Neural progenitor cell (in vitro differentiated cells): Measurements from ENCODE around the gene NEURL4. TPM values are rescaled to one million over a fixed set of nuclear protein-coding genes. Genes with fewer than 3 reads are reported as not detected.

ENCODE experiments used
- DNase-seq: peaks from one replicate; pipeline ENCODE4 v3.0.0-alpha.2; 2016; ENCODE audit warnings: low spot score
- H2AFZ ChIP-seq: fragments of 200-600 bp; sonication (generic); replicated peaks from 2 replicates; pipeline ENCODE4 v1.6.1; 2016; ENCODE audit warnings: antibody characterized with exemption
- H3F3A ChIP-seq: fragments of 200-600 bp; sonication (generic); 2 replicates; pipeline ENCODE4 v1.6.1; 2016; ENCODE audit warnings: antibody characterized with exemption, low read depth
- H3K27ac ChIP-seq: fragments of 200-600 bp; sonication (generic); 2 replicates; pipeline ENCODE4 v1.5.1; 2016; ENCODE audit warnings: mild to moderate bottlenecking
- H3K27me3 ChIP-seq: fragments of 200-600 bp; sonication (generic); 2 replicates; pipeline ENCODE4 v1.6.1; 2016; ENCODE audit warnings: mild to moderate bottlenecking, moderate library complexity
- H3K36me3 ChIP-seq: fragments of 200-600 bp; sonication (generic); 2 replicates; pipeline ENCODE4 v1.5.1; 2016
- H3K4me1 ChIP-seq: fragments of 200-600 bp; sonication (generic); 2 replicates; pipeline ENCODE4 v1.6.1; 2016; ENCODE audit warnings: mixed run types
- H3K4me2 ChIP-seq: fragments of 200-600 bp; sonication (generic); 2 replicates; pipeline ENCODE4 v1.6.1; 2016
- H3K4me3 ChIP-seq: fragments of 200-600 bp; sonication (generic); 2 replicates; pipeline ENCODE4 v1.5.1; 2016
- H3K79me2 ChIP-seq: fragments of 200-600 bp; sonication (generic); 2 replicates; pipeline ENCODE4 v1.6.1; 2016; ENCODE audit warnings: low read depth
- H3K9ac ChIP-seq: fragments of 200-600 bp; sonication (generic); 2 replicates; pipeline ENCODE4 v1.6.1; 2016
- H3K9me3 ChIP-seq: fragments of 200-600 bp; sonication (generic); 2 replicates; pipeline ENCODE4 v1.5.1; 2016; ENCODE audit warnings: low read depth
- H4K20me1 ChIP-seq: fragments of 200-600 bp; sonication (generic); 2 replicates; pipeline ENCODE4 v1.6.1; 2016; ENCODE audit warnings: low read depth
- H3K27ac Mint-ChIP-seq: 3 replicates; pipeline ENCODE4 v1.8.0; 2021; ENCODE audit warnings: mixed read lengths
- H3K27me3 Mint-ChIP-seq: 2 replicates; pipeline ENCODE4 v1.8.0; 2022; ENCODE audit warnings: low read depth, mild to moderate bottlenecking, inconsistent platforms, moderate library complexity, mixed read lengths; ENCODE audit not compliant: insufficient read depth
- H3K36me3 Mint-ChIP-seq: 3 replicates; pipeline ENCODE4 v1.8.0; 2021; ENCODE audit warnings: mixed read lengths
- H3K4me1 Mint-ChIP-seq: 3 replicates; pipeline ENCODE4 v1.8.0; 2021; ENCODE audit warnings: mixed read lengths
- H3K4me3 Mint-ChIP-seq: 3 replicates; pipeline ENCODE4 v1.8.0; 2021; ENCODE audit warnings: mild to moderate bottlenecking, moderate library complexity, mixed read lengths
- H3K9me3 Mint-ChIP-seq: 3 replicates; pipeline ENCODE4 v1.8.0; 2020; ENCODE audit warnings: mixed read lengths
- EZH2 ChIP-seq: fragments of 200-600 bp; sonication (generic); IDR thresholded peaks from 2 replicates; pipeline ENCODE4 v1.6.1; 2017; ENCODE audit warnings: antibody characterized with exemption, mild to moderate bottlenecking, moderate library complexity
- EZH2phosphoT487 ChIP-seq: fragments of 200-600 bp; sonication (generic); IDR thresholded peaks from 2 replicates; pipeline ENCODE4 v1.6.1; 2017; ENCODE audit warnings: antibody characterized with exemption
- total RNA-seq: library from RNA; depleted of rRNA; stranded (reverse); fragments of >200 nt; gene quantifications from 2 replicates; pipeline ENCODE4 v1.2.3, GENCODE V29; 2015; ENCODE audit warnings: low replicate concordance
- TF ChIP-seq, protein P1 (sequence below): fragments of 200-600 bp; sonication (generic); IDR thresholded peaks from 2 replicates; pipeline ENCODE4 v1.5.1; 2017; ENCODE audit warnings: antibody characterized with exemption, mild to moderate bottlenecking

The NEURL4 gene
- total RNA-seq, 1 donor from 2014 or later: 5.1 TPM

- Mint-ChIP-seq H3K27ac (no peak within 1 kb of the TSS), H3K36me3 (peaks cover under 1% of the 10 kb centered on the region), H3K4me3 (peak within 1 kb of the TSS; percentile 88), H3K27me3 (peaks cover 17% of the 10 kb centered on the region), H3K4me1 (peaks cover 18% of the 10 kb centered on the region), H3K9me3 (peaks cover 1% of the 10 kb centered on the region)
- Histone ChIP-seq H3K36me3 (no peaks in the 10 kb centered on the region), H3F3A (peaks cover 16% of the 10 kb centered on the region), H3K79me2 (no peaks in the 10 kb centered on the region), H3K4me3 (peak within 1 kb of the TSS; percentile 56), H3K9me3 (no peaks in the 10 kb centered on the region), H3K9ac (no peak within 1 kb of the TSS), H4K20me1 (peaks cover 16% of the 10 kb centered on the region), H3K4me2 (peak within 1 kb of the TSS; percentile 76), H3K4me1 (peaks cover 4% of the 10 kb centered on the region), H3K27me3 (peaks cover 47% of the 10 kb centered on the region), H3K27ac (no peak within 1 kb of the TSS), H2AFZ (peak within 1 kb of the TSS; percentile 71)
- TF ChIP-seq, protein P1, sequence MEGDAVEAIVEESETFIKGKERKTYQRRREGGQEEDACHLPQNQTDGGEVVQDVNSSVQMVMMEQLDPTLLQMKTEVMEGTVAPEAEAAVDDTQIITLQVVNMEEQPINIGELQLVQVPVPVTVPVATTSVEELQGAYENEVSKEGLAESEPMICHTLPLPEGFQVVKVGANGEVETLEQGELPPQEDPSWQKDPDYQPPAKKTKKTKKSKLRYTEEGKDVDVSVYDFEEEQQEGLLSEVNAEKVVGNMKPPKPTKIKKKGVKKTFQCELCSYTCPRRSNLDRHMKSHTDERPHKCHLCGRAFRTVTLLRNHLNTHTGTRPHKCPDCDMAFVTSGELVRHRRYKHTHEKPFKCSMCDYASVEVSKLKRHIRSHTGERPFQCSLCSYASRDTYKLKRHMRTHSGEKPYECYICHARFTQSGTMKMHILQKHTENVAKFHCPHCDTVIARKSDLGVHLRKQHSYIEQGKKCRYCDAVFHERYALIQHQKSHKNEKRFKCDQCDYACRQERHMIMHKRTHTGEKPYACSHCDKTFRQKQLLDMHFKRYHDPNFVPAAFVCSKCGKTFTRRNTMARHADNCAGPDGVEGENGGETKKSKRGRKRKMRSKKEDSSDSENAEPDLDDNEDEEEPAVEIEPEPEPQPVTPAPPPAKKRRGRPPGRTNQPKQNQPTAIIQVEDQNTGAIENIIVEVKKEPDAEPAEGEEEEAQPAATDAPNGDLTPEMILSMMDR: no peak
- TF ChIP-seq EZH2phosphoT487: no peak
- no peak for TF ChIP-seq EZH2
- peak; percentile 99 for DNase-seq
Measured at GRCh38 chr17:7281074-7281952, 47.8 kb downstream of the NEURL4 start, which contains the start of gene SLC2A4. TSS of gene SLC2A4 (plus strand) at chr17:7281718. CDS start at chr17:7281935, 217 bp downstream.

- Histone ChIP-seq H3F3A (peaks cover 16% of the 10 kb centered on the region), H3K4me3 (peak overlapping the region; percentile 56), H4K20me1 (peaks cover 16% of the 10 kb centered on the region), H3K4me1 (peaks cover 4% of the 10 kb centered on the region), H3K27ac (no peak overlapping the region), H3K9me3 (no peaks in the 10 kb centered on the region), H3K36me3 (no peaks in the 10 kb centered on the region), H3K27me3 (peaks cover 47% of the 10 kb centered on the region), H2AFZ (peak overlapping the region; percentile 18), H3K9ac (no peak overlapping the region), H3K79me2 (no peaks in the 10 kb centered on the region), H3K4me2 (peak overlapping the region; percentile 76)
- Mint-ChIP-seq H3K36me3 (no peaks in the 10 kb centered on the region), H3K27me3 (peaks cover 17% of the 10 kb centered on the region), H3K4me3 (peak overlapping the region; percentile 88), H3K9me3 (peaks cover 1% of the 10 kb centered on the region), H3K27ac (no peak overlapping the region), H3K4me1 (peaks cover 18% of the 10 kb centered on the region)
- peak; percentile 92 for DNase-seq
- TF ChIP-seq, protein P1: peak; percentile 80
- TF ChIP-seq EZH2phosphoT487 (no peak), EZH2 (peak; percentile 23)
Measured at GRCh38 chr17:7280519-7281073, 48.5 kb downstream of the NEURL4 start.

GRCh38 chr17:7279448-7279847 is 49.7 kb downstream of the NEURL4 start:
- H2AFZ ChIP-seq: no peak overlapping the region
- no peak overlapping the region for H3K4me2 ChIP-seq
- Mint-ChIP-seq H3K27me3 (peaks cover 14% of the 10 kb centered on the region), H3K4me3 (no peak overlapping the region), H3K27ac (no peak overlapping the region), H3K36me3 (no peaks in the 10 kb centered on the region), H3K4me1 (peaks cover 18% of the 10 kb centered on the region), H3K9me3 (peaks cover 1% of the 10 kb centered on the region)
- H3K4me1 ChIP-seq: peaks cover 4% of the 10 kb centered on the region
- H3K27me3 ChIP-seq: peaks cover 47% of the 10 kb centered on the region
- DNase-seq: no peak
- H4K20me1 ChIP-seq: peaks cover 16% of the 10 kb centered on the region
- no peak overlapping the region for H3K9ac ChIP-seq
- peaks cover 16% of the 10 kb centered on the region for H3F3A ChIP-seq
- no peaks in the 10 kb centered on the region for H3K9me3 ChIP-seq
- no peaks in the 10 kb centered on the region for H3K36me3 ChIP-seq
- H3K27ac ChIP-seq: no peak overlapping the region
- H3K79me2 ChIP-seq: no peaks in the 10 kb centered on the region
- no peak overlapping the region for H3K4me3 ChIP-seq
- TF ChIP-seq, protein P1: no peak
- TF ChIP-seq EZH2phosphoT487 (no peak), EZH2 (no peak)
